Activated CD8-positive, alpha-beta T cell treated with anti-CD3 and anti-CD28 coated beads for 36 hours (primary cell): ENCODE results near the gene ZNF716. TPM values are rescaled to one million over a fixed set of nuclear protein-coding genes. Genes with fewer than 3 reads are reported as not detected.

ENCODE experiments used
- ATAC-seq: fragments of 200-7000 bp; cut with Tn5 transposase; one replicate; pipeline ENCODE4 v1.10.0; 2021; ENCODE audit warnings: mild to moderate bottlenecking, moderate library complexity
- CTCF ChIA-PET: fragments of 350-600 bp; sonication (Branson Sonifier 250); formaldehyde crosslinking; loops from one replicate; lab custom pipeline; 2021; ENCODE audit warnings: antibody characterized with exemption; lab: Charles Lee
- POLR2A ChIA-PET: fragments of 350-600 bp; sonication (Branson Sonifier 250); formaldehyde crosslinking; loops from one replicate; lab custom pipeline; 2021; ENCODE audit warnings: antibody characterized with exemption; lab: Charles Lee
- DNase-seq: peaks from one replicate; pipeline ENCODE4 v3.0.0-alpha.2; 2020
- H3K27ac Mint-ChIP-seq: one replicate; pipeline ENCODE4 v1.8.0; 2021; ENCODE audit warnings: mild to moderate bottlenecking, mixed read lengths
- H3K27me3 Mint-ChIP-seq: one replicate; pipeline ENCODE4 v1.8.0; 2021; ENCODE audit warnings: mixed read lengths
- H3K36me3 Mint-ChIP-seq: one replicate; pipeline ENCODE4 v1.8.0; 2021; ENCODE audit warnings: low read depth, mixed read lengths
- H3K4me1 Mint-ChIP-seq: one replicate; pipeline ENCODE4 v1.8.0; 2021; ENCODE audit warnings: low read depth, mixed read lengths
- H3K4me3 Mint-ChIP-seq: one replicate; pipeline ENCODE4 v1.8.0; 2021; ENCODE audit warnings: mild to moderate bottlenecking, moderate library complexity, mixed read lengths
- H3K9me3 Mint-ChIP-seq: one replicate; pipeline ENCODE4 v1.8.0; 2021; ENCODE audit warnings: mixed read lengths
- CTCF ChIP-seq: fragments of 200-600 bp; IDR thresholded peaks from one replicate; pipeline ENCODE4 v1.8.0; 2022; ENCODE audit warnings: antibody characterized with exemption, mild to moderate bottlenecking
- intact Hi-C: fragments of 100-400 bp; cut with micrococcal nuclease; formaldehyde crosslinking; loops from one replicate; pipeline ENCODE4 v1.10.0; 2022
- total RNA-seq, 2 experiments: library from RNA; stranded (reverse); gene quantifications; one replicate each; pipeline ENCODE4 v1.2.3, GENCODE V29; 2021

Gene ZNF716
- total RNA-seq, 2 experiments from 2014 or later = not detected

- no peak for ATAC-seq
- no peak for DNase-seq
- intact Hi-C loops = no loop called here
Observed at GRCh38 chr7:57417736-57418135, 32.2 kb upstream of the ZNF716 start.

GRCh38 chr7:57423768-57424167, 26.2 kb upstream of the ZNF716 start:
- intact Hi-C loops = no loop called here
- Mint-ChIP-seq H3K4me3 (no peak overlapping the region), H3K4me1 (no peaks in the 10 kb centered on the region), H3K27ac (no peak overlapping the region), H3K27me3 (no peaks in the 10 kb centered on the region), H3K36me3 (peaks cover 4% of the 10 kb centered on the region), H3K9me3 (peaks cover 7% of the 10 kb centered on the region)
- ChIA-PET CTCF (no interaction called here), POLR2A (no interaction called here)
- TF ChIP-seq CTCF = no peak
- DNase-seq (no peak), ATAC-seq (no peak)

More at GRCh38 chr7:57417736-57418135, 32.2 kb upstream of the ZNF716 start:
- TF ChIP-seq CTCF = no peak
- no peaks in the 10 kb centered on the region for H3K36me3 Mint-ChIP-seq
- no peak overlapping the region for H3K4me3 Mint-ChIP-seq
- no peaks in the 10 kb centered on the region for H3K27me3 Mint-ChIP-seq
- H3K27ac Mint-ChIP-seq = no peak overlapping the region
- no peaks in the 10 kb centered on the region for H3K4me1 Mint-ChIP-seq
- POLR2A ChIA-PET = no interaction called here
- H3K9me3 Mint-ChIP-seq = peaks cover 1% of the 10 kb centered on the region
- CTCF ChIA-PET = no interaction called here

DNA sequence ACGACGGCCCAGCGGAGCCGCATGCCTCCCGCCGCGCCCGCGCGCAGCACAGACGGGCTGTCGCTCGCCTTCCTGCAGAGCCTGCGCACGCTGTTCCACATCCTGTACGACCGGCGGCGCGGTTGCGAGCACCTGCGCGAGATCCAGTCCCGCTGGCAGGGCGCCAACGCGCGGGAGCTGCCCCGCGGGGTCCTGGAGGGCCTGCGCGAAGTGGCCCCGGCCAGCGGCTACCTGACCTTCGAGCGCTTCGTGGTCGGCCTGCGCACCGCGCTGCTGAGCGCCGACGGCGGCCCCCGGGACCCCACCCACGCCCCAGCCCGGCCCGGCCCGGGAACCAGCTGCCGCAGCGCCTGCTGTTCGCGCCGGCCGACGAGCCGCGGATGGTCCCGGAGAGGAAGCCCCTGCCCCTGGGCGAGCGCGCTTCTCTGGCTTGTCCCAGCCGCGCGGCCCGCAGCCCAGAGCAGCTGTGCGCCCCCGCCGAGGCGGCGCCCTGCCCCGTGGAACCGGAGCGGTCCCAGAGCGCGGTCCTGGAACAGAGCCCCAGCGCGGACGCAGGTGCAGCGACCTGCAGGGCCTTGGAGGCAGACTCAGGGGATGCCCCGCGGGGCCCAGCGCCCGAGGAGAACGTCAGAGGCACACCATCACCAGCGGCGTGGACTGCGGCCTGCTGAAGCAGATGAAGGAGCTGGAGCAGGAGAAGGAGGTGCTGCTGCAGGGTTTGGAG, 25.3 kb upstream of the ZNF716 start:
- CTCF ChIA-PET = no interaction called here

GRCh38 chr7:57425239-57425944, 24.6 kb upstream of the ZNF716 start:
- Mint-ChIP-seq H3K27ac (no peak overlapping the region), H3K9me3 (peaks cover 8% of the 10 kb centered on the region)

More for the DNA sequence above, 25.3 kb upstream of the ZNF716 start:
- peaks cover 4% of the 10 kb centered on the region for H3K36me3 Mint-ChIP-seq
- no peak overlapping the region for H3K4me3 Mint-ChIP-seq
- H3K9me3 Mint-ChIP-seq = peaks cover 7% of the 10 kb centered on the region
- no peaks in the 10 kb centered on the region for H3K27me3 Mint-ChIP-seq
- H3K27ac Mint-ChIP-seq = no peak overlapping the region
- TF ChIP-seq CTCF = no peak
- no peaks in the 10 kb centered on the region for H3K4me1 Mint-ChIP-seq
- ATAC-seq = no peak
- no peak for DNase-seq
- intact Hi-C loops = no loop called here
- POLR2A ChIA-PET = no interaction called here

More at GRCh38 chr7:57425239-57425944, 24.6 kb upstream of the ZNF716 start:
- H3K36me3 Mint-ChIP-seq = peaks cover 4% of the 10 kb centered on the region
- no peak overlapping the region for H3K4me3 Mint-ChIP-seq
- POLR2A ChIA-PET = no interaction called here
- CTCF ChIA-PET = no interaction called here
- intact Hi-C loops = no loop called here
- H3K4me1 Mint-ChIP-seq = no peaks in the 10 kb centered on the region
- ATAC-seq (no peak), DNase-seq (no peak)
- TF ChIP-seq CTCF = no peak
- H3K27me3 Mint-ChIP-seq = no peaks in the 10 kb centered on the region
